Endometrial microvascular endothelial cells (primary cell): ENCODE results near the gene CD300H. TPM values are rescaled to one million over a fixed set of nuclear protein-coding genes. Genes with fewer than 3 reads are reported as not detected.
"Not testable (repeated sequence)": the region's sequence is repeated elsewhere in the genome, so short reads cannot be mapped to it uniquely, and the experiment has no call there.

Source experiments
- in situ Hi-C: cut with HindIII; loops from 2 replicates; pipeline ENCODE4 v1.10.0; 2017; ENCODE audit warnings: low sequenced_read_pairs, low pct_unique_long_range_greater_than_20kb; ENCODE audit errors: inconsistent ontology term
- total RNA-seq: library from RNA; depleted of rRNA; stranded (reverse); fragments of >200 nt; gene quantifications from one replicate; pipeline ENCODE4 v1.2.3, GENCODE V29; 2015; ENCODE audit errors: inconsistent ontology term

Gene CD300H
- total RNA-seq, 1 donor from 2014 or later = not detected

- in situ Hi-C loops = no loop called here
Observed at GRCh38 chr17:74592087-74592990, 25.0 kb upstream of the CD300H start, which contains the start of gene CD300LD. Gene CD300LD, minus strand, starts transcription at chr17:74592283. Its CDS starts 81 bp downstream, at chr17:74592202.

GRCh38 chr17:74591503-74591902 lies 24.2 kb upstream of the CD300H start:
- in situ Hi-C loops = no loop called here

- in situ Hi-C loops = no loop called here
Observed at GRCh38 chr17:74585711-74586110, 18.4 kb upstream of the CD300H start.

- in situ Hi-C loops = no loop called here
Observed at GRCh38 chr17:74584292-74585060, 17.2 kb upstream of the CD300H start.

- in situ Hi-C loops = no loop called here
Observed at GRCh38 chr17:74582633-74583032, 15.3 kb upstream of the CD300H start.

GRCh38 chr17:74579900-74580299 lies 12.6 kb upstream of the CD300H start:
- in situ Hi-C loops = no loop called here

GRCh38 chr17:74578979-74579378 lies 11.7 kb upstream of the CD300H start:
- in situ Hi-C loops = no loop called here

- in situ Hi-C loops = no loop called here
Observed at GRCh38 chr17:74574489-74575142, 7.3 kb upstream of the CD300H start.

- in situ Hi-C loops = not testable (repeated sequence)
Observed at GRCh38 chr17:74573635-74574034, 6.3 kb upstream of the CD300H start.

GRCh38 chr17:74573169-74573568 lies 5.9 kb upstream of the CD300H start:
- in situ Hi-C loops = no loop called here

GRCh38 chr17:74571621-74572270 lies 4.4 kb upstream of the CD300H start:
- in situ Hi-C loops = no loop called here

GRCh38 chr17:74569020-74570003 lies 2.0 kb upstream of the CD300H start:
- in situ Hi-C loops = no loop called here

GRCh38 chr17:74568106-74568873 lies 981 bp upstream of the CD300H start:
- in situ Hi-C loops = no loop called here

GRCh38 chr17:74566132-74566753 lies 1.1 kb downstream of the CD300H start:
- in situ Hi-C loops = no loop called here

- in situ Hi-C loops = no loop called here
Observed at GRCh38 chr17:74565126-74565525, 2.2 kb downstream of the CD300H start.

- in situ Hi-C loops = no loop called here
Observed at GRCh38 chr17:74563358-74563757, 4.0 kb downstream of the CD300H start.

- in situ Hi-C loops = no loop called here
Observed at GRCh38 chr17:74561586-74561985, 5.7 kb downstream of the CD300H start.
